Measurements from ENCODE around the gene TPP2. TPM values are rescaled to one million over a fixed set of nuclear protein-coding genes. Genes with fewer than 3 reads are reported as not detected.

Gene TPP2
- total RNA-seq, 1 experiment from 2014 or later, result 36.7 TPM

GRCh38 chr13:102567857-102568256 lies 28.9 kb upstream of the TPP2 start:
- Histone ChIP-seq H3K4me1 (ENCODE audit: control insufficient read depth in 1 of 2, insufficient read depth in 2 of 2, low read length in 2 of 2) (no peaks in the 10 kb centered on the region), H3K79me2 (ENCODE audit: insufficient read depth, low read length) (no peaks in the 10 kb centered on the region), H3K27me3 (ENCODE audit: insufficient read depth, low read length) (peaks cover 53% of the 10 kb centered on the region), H2AFZ (ENCODE audit: low read depth, low read length, poor library complexity, severe bottlenecking) (no peak overlapping the region), H3K36me3 (ENCODE audit: control insufficient read depth in 1 of 2, insufficient read depth in 2 of 2, low read length in 2 of 2) (no peaks in the 10 kb centered on the region), H3K9me3 (ENCODE audit: control insufficient read depth in 1 of 2, insufficient read depth in 1 of 2, low read depth in 1 of 2, low read length in 2 of 2) (no peaks in the 10 kb centered on the region), H4K20me1 (ENCODE audit: insufficient read depth) (no peaks in the 10 kb centered on the region), H3K9me2 (ENCODE audit: insufficient read depth) (no peaks in the 10 kb centered on the region), H3K4me3 (replicated peaks in 1 of 2; ENCODE audit: low read depth in 1 of 2, low read length in 2 of 2) (no peak overlapping the region), H3K27ac (ENCODE audit: low read depth, low read length) (no peak overlapping the region), H3K9ac (ENCODE audit: low read length) (no peak overlapping the region), H3K4me2 (ENCODE audit: low read length) (no peak overlapping the region)
- ATAC-seq (no peak), DNase-seq (ENCODE audit: low read depth, low spot score) (no peak)
- BruUV-seq (replicated peaks), result no TSS peak
- ChIA-PET RAD21 (ENCODE audit: low non-redundant PET in 1 of 2, low total read pairs in 2 of 2, uncharacterized antibody in 2 of 2, unreplicated experiment in 2 of 2) (interaction anchor here in 1 of 2 experiments (0.9 kb wide), 1 partner anchor 12 kb away, joined by 3 read pairs; no protein-coding TSS in a partner anchor), CTCF (interaction anchor here (1.1 to 1.8 kb wide), 2 partner anchors 11 to 12 kb away, joined by 4 to 8 read pairs; no protein-coding TSS in a partner anchor), POLR2A (interaction anchor here (0.7 kb wide), 1 partner anchor 676 kb away, joined by 3 read pairs; no protein-coding TSS in a partner anchor)
- peak; percentile 17 for TF ChIP-seq REST (IDR thresholded peaks at IDR 0.05; ENCODE audit: low read depth)
- no peak for TF ChIP-seq EGR1 (IDR thresholded peaks at IDR 0.05; ENCODE audit: low read depth)
- intact Hi-C loops (cut with micrococcal nuclease), result no loop called here

GRCh38 chr13:102569488-102569887 lies 27.3 kb upstream of the TPP2 start:
- no peak overlapping the region for H3K27ac ChIP-seq (ENCODE audit: low read depth, low read length)
- intact Hi-C loops (cut with micrococcal nuclease), result no loop called here
- H3K9me3 ChIP-seq (ENCODE audit: control insufficient read depth in 1 of 2, insufficient read depth in 1 of 2, low read depth in 1 of 2, low read length in 2 of 2), result no peaks in the 10 kb centered on the region
- DNase-seq (ENCODE audit: low read depth, low spot score), result no peak
- POLR2A ChIA-PET, result no interaction called here
- peaks cover 58% of the 10 kb centered on the region for H3K27me3 ChIP-seq (ENCODE audit: insufficient read depth, low read length)
- CTCF ChIA-PET, result interaction anchor here (1.0 kb wide), 1 partner anchor 13 kb away, joined by 3 read pairs; no protein-coding TSS in a partner anchor
- no peaks in the 10 kb centered on the region for H3K4me1 ChIP-seq (ENCODE audit: control insufficient read depth in 1 of 2, insufficient read depth in 2 of 2, low read length in 2 of 2)
- no TSS peak for BruUV-seq (replicated peaks)
- ATAC-seq, result no peak
- no peaks in the 10 kb centered on the region for H4K20me1 ChIP-seq (ENCODE audit: insufficient read depth)
- H3K9me2 ChIP-seq (ENCODE audit: insufficient read depth), result no peaks in the 10 kb centered on the region
- no peak overlapping the region for H2AFZ ChIP-seq (ENCODE audit: low read depth, low read length, poor library complexity, severe bottlenecking)
- H3K4me2 ChIP-seq (ENCODE audit: low read length), result no peak overlapping the region
- no peaks in the 10 kb centered on the region for H3K79me2 ChIP-seq (ENCODE audit: insufficient read depth, low read length)
- H3K36me3 ChIP-seq (ENCODE audit: control insufficient read depth in 1 of 2, insufficient read depth in 2 of 2, low read length in 2 of 2), result no peaks in the 10 kb centered on the region
- RAD21 ChIA-PET (ENCODE audit: low non-redundant PET in 1 of 2, low total read pairs in 2 of 2, uncharacterized antibody in 2 of 2, unreplicated experiment in 2 of 2), result no interaction called here
- no peak for TF ChIP-seq ELF1 (IDR thresholded peaks at IDR 0.05; ENCODE audit: borderline replicate concordance, low read depth)
- no peak for TF ChIP-seq POLR2A (IDR thresholded peaks at IDR 0.05; ENCODE audit: borderline replicate concordance, extremely low read depth, insufficient read depth, insufficient read length)
- no peak for TF ChIP-seq ZFX (IDR thresholded peaks at IDR 0.05)
- no peak for TF ChIP-seq CBX3 (IDR thresholded peaks at IDR 0.05; ENCODE audit: low read depth)
- no peak overlapping the region for H3K9ac ChIP-seq (ENCODE audit: low read length)
- no peak overlapping the region for H3K4me3 ChIP-seq (replicated peaks in 1 of 2; ENCODE audit: low read depth in 1 of 2, low read length in 2 of 2)
